RWPE1 (cell line): ENCODE results near the gene FLNC.

ENCODE experiments used
- CTCF ChIA-PET: fragments of 350-600 bp; sonication (Branson Sonifier 250); formaldehyde crosslinking; extraction: SDS; loops from one replicate; lab custom pipeline; 2021; lab: Yijun Ruan, JAX
- POLR2A ChIA-PET: fragments of 400-600 bp; formaldehyde crosslinking; extraction: SDS; loops from one replicate; lab custom pipeline; 2020; ENCODE audit warnings: antibody characterized with exemption; ENCODE audit not compliant: low non-redundant PET; lab: Yijun Ruan, JAX
- DNase-seq: peaks from one replicate; pipeline ENCODE4 v3.0.0; 2012; ENCODE audit warnings: low spot score
- H3K27ac ChIP-seq: fragments of 450-650 bp; 2 replicates; pipeline ENCODE4 v1.5.1; 2017
- CTCF ChIP-seq: fragments of 450-650 bp; conservative IDR thresholded peaks from 2 replicates; pipeline ENCODE4 v1.5.1; 2017; ENCODE audit warnings: low read depth, mild to moderate bottlenecking

The FLNC gene

DNA sequence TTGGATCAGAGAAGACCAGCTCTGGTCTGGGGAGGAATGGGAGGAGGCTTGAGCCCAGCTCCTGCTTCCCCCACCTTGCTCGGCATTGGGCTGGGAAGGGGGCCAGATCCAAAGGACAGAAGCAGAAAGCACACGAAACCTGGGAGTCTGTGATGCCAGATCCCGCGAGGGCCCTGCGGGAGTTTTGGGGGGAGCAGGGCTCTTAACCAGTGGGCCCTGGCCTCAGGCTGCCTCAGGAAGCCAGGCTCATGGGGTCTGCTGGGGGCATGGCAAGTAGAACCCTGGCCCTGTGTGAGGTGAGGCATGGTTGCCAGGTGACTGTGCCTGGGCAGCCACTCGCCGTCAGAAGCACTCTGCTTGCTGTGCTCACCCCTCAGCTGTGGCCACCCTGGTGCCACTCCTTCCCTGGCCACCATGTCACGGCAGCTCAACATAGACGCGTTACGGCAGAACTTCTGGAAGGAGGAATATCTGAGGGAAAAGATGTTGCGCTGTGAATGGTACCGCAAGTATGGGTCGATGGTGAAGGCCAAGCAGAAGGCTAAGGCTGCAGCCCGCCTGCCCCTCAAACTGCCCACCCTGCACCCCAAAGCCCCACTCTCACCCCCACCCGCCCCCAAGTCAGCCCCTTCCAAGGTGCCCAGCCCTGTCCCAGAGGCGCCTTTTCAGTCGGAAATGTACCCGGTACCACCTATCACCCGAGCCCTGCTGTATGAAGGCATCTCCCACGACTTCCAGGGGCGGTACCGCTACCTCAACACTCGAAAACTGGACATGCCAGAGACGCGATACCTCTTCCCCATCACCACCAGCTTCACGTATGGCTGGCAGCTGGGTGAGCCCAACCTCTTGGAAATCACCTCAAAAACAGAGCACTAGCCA is 36.0 kb downstream of the FLNC start:
- TF ChIP-seq CTCF, result no peak
- ChIA-PET POLR2A (no interaction called here), CTCF (interaction anchor here (0.7 kb wide), 1 partner anchor 17 kb away, joined by 3 read pairs; no protein-coding TSS in a partner anchor)

GRCh38 chr7:128867241-128867640 is 37.0 kb downstream of the FLNC start:
- H3K27ac ChIP-seq, result peak overlapping the region; percentile 71
- no peak for TF ChIP-seq CTCF
- CTCF ChIA-PET, result interaction anchor here (0.6 to 0.7 kb wide), 2 partner anchors 16 to 201 kb away, joined by 3 read pairs; no protein-coding TSS in a partner anchor
- POLR2A ChIA-PET, result no interaction called here
- DNase-seq, result no peak

More for the DNA sequence above, 36.0 kb downstream of the FLNC start:
- DNase-seq, result no peak
- peak overlapping the region; percentile 71 for H3K27ac ChIP-seq

- DNase-seq, result no peak
- no peak for TF ChIP-seq CTCF
- CTCF ChIA-PET, result no interaction called here
- POLR2A ChIA-PET, result no interaction called here
- H3K27ac ChIP-seq, result peak overlapping the region; percentile 71
Measured at GRCh38 chr7:128867842-128868623, 37.8 kb downstream of the FLNC start.

DNA sequence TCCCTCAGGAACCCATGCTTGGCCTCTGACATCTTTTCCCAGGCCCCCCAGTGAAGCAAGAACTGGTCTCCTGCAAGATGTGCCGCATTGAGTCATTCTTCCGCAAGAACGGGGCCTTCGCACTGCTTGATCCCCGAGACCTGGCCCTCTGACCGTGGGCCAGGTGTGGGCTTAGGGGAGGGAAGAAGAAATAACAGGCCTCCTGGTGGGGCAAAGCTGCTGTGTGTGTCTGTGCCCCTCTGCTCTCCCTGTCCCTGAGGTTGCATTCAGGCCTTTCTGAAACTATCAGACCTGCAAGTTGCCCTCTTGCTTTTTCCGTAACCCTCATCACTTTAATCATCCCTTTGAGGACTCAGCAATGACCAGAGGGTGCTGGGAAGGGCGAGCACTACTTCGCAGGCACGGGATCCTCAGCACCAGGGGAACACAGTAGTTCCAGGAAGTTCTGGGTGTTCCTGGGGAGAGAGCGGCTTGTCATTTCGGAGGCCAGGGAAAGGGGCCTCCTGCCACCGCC is 38.5 kb downstream of the FLNC start:
- TF ChIP-seq CTCF, result no peak
- POLR2A ChIA-PET, result no interaction called here
- CTCF ChIA-PET, result interaction anchor here (0.6 kb wide), 1 partner anchor 40 kb away, joined by 3 read pairs; no protein-coding TSS in a partner anchor
- peak overlapping the region; percentile 71 for H3K27ac ChIP-seq
- no peak for DNase-seq

DNA sequence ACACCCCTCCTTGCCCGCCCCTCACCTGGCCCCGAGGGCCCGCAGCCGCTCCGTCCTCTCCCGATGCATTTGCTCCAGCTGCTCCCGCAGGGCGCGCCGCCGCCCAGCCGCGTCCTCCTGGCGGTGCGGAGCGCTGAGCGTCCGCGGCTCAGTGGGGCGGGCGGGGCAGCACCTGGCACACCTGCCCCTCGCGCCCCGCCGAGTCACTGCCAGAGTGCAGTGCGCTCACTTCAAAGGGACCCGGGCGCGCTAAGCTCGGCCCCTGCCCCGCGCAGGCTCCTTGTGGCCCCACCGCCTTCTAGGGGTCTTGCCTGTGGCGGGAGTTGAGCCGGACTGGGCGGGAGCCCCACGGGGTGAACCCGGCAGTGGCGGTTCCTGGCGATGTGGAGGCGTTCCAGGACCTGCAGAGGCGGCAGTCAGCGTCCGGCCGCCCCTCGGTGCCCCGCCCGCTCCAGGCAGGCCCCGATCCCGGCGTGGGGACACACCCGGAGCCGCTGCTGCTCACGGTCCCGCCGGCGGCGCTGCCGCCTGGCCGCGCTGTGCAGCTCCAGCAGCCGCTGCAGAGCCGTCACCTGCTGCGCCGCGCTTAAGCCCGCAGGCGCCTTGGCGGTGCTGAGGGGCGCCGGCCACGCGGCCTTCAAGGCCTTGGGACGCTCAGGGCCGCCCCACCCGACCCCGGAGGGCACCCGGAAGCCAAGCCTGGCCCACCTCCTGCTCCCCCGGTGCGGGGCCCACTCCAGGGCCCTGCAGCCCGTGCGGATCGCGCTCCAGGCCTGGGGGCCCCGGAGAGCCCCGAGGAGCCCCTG is 39.1 kb downstream of the FLNC start:
- CTCF ChIA-PET, result interaction anchor here (0.6 kb wide), 1 partner anchor 41 kb away, joined by 3 read pairs; no protein-coding TSS in a partner anchor
- no peak for DNase-seq
- peak overlapping the region; percentile 71 for H3K27ac ChIP-seq
- POLR2A ChIA-PET, result no interaction called here
- TF ChIP-seq CTCF, result peak; percentile 70
